Inferior parietal cortex (tissue), 1 donor: ENCODE results near the gene NRIP2.

Experiments
- DNase-seq: peaks from one replicate; pipeline ENCODE4 v3.0.0-alpha.2; 2016; ENCODE audit errors: extremely low spot score

The NRIP2 gene

DNA sequence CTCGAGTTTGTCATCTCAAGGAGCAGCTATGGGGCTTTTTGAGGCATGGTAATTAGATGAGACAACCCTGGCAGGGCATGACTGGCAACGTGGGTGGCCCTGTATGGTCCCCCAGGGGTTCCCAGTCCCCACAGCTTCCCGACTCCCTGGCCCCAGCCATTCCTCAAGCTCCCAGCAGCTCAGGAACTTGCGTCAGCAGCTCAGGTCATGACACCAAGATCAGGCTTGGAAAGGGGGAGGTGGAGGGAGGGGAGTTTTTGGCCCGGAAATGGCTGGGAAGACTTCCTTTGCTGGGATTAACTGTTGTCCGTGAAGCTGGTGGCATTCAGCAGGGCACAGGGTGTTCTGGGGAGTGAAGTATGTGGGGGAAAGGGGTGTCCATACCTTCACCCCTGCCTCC, 10.4 kb upstream of the NRIP2 start:
- DNase-seq = no peak

DNA sequence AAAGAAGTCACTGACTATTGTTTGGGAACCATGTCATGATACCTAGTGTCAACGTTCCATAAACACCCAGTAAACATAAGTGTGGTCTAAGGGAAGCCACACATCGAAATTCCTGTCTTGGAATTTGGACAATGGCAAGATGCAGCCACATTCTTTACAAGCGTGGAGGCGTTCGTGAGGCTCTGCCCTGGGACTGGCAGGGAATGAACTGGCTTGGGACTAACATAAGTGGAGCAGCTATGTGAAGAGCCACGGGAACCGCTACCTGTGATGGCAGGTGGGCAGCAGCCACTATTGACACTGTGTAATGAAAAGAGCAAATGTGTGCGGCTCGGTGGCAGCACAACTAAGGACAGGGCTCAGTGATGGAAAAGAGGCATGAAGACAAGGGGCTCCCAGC, 10.0 kb upstream of the NRIP2 start:
- no peak for DNase-seq

DNA sequence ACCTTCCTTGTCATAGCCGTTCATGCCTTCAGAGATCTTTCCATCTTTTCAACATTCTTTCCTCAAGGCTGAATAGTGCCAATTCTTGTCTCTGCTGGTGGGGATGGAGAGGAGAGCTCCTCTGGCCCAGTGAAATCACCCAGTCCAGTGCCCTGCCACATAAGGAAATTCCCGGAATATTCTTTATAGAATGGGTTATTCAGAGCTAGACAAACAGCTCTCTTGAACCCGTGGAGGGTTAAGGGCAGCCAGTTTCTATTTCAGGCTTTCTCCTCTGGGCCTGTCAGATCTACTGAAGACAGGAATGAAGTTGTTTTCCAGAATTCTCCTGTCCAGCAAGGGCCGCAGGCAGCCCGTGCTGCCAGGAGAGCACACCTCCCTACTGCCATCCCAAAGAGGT, 8.1 kb upstream of the NRIP2 start:
- DNase-seq = no peak

GRCh38 chr12:2841056-2841650, 6.3 kb upstream of the NRIP2 start:
- no peak for DNase-seq

GRCh38 chr12:2836574-2836973, 1.7 kb upstream of the NRIP2 start:
- no peak for DNase-seq

- DNase-seq = no peak
These were observed 1.0 kb upstream of the NRIP2 start for GRCh38 chr12:2835691-2836403.

- no peak for DNase-seq
These were observed 1.0 kb downstream of the NRIP2 start for GRCh38 chr12:2833810-2834209.

GRCh38 chr12:2833327-2833726, 1.5 kb downstream of the NRIP2 start:
- DNase-seq = no peak

GRCh38 chr12:2832550-2833127, 2.2 kb downstream of the NRIP2 start:
- DNase-seq = no peak

- DNase-seq = no peak
These were observed 5.6 kb downstream of the NRIP2 start for GRCh38 chr12:2829275-2829674.

DNA sequence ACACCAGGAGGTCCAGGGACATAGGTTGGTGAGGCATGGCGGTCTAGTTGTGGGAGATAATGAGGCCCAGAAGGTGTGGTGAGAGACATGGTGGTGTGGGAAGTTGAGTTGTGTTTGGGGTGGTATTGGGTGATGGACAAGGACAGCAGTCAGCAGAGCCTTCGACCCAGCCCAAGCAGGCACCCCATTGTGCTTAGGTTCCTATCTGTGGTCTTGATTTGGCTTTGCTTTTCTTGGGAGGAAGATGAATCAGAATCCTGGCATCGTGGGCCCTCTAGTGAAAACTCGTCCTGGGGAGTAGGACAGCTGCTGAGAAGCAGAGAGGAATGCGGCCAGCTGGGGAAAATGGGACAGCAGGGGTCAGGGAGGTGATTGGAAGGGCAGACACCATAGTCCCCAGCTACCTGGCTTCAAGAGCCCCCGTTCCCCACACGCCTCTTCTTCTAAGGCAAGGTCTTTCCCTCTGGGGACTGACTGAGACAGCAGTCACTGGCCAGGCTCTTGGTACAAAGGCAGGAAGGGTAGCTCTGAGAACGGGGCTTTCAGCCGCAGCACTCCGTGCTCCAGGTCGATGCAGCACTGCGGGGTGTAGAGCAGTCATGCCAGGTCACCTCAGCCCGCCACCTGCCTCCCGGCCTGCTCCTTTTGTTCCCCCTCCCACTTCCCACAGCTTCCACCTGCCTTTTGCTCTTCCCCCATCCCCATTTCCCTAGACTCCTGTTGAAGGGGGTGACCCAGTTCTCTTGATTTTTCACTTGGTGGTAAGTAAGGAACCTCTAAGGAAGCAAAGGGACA, 7.9 kb downstream of the NRIP2 start:
- no peak for DNase-seq

GRCh38 chr12:2826036-2826435, 8.8 kb downstream of the NRIP2 start:
- DNase-seq = no peak

DNA sequence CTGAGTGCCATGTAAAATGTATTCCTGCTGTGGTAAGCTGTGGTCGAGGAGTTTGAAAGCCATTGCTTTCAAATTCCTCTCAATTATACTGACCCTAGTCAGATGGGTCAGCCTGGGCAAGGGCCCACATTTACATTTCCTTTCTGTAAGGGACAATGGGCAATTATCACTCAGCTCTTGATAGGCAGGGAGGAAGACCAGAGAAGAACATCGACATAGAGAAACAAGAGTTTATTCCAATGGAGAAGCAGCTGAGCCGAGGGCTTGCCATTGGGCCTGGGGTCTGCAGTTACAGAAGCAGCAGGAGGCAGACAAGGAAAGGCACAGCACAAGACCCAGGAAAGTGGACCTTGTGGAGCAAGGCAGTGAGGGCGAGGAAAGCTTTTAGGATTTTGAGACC, 9.7 kb downstream of the NRIP2 start:
- DNase-seq = peak; percentile 30

DNA sequence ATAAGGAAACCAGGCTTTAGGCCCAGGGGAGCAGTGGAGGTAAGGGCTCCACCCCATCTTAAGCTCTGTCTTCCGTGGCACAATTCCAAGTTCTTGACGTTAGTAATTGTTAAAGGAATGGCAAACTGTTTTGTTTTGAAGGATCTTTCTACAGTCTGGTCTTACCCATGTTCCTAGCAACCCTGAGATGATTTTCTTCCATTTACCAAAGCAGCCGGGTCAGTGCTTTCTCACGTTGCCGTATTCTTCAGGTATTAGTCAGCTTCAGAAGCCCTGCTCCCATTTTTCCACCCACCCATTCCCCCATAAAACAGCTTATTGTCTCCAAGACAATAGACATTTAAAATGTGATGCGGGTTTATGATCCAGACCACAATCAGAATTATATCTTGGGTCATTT, 10.3 kb downstream of the NRIP2 start:
- DNase-seq = no peak

DNA sequence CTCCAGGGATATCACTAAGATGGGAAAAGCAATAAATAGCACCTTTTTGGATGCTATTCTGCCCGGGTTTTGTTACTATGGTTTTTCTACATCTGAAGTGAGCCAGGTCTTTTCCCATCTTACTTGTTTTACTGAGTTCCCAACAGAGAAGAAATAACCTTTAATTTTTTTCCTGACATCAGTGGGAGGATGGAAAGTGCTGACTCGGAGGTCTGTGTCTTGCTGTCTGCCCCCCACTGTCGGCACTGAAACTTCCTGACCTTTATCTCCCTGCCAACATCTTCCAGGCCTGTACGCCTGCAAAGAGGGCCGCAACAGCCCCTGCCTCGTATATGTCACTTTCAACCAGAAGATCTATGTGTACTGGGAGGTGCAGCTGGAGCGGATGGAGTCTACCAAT, 11.4 kb downstream of the NRIP2 start:
- no peak for DNase-seq

DNA sequence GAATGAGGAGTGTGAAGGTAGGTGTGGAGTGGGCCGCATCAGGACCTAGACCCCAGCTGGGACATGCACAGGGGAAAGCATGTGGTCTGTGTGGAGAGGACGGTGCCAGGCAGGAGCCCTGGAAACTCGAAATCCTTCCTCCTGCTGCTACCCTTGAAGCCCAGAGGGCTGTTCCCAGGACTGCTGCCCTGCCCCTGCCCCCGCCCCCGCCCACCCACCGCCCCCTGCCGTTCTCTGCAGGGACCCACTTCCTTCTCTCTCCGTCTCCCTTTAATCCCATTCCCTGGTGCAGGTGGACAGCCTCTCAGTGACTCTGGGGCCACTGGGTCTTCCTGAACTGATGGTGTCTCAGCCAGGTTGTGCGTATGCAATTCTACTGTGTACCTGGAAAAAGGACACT, 14.4 kb downstream of the NRIP2 start:
- no peak for DNase-seq

- no peak for DNase-seq
These were observed 15.0 kb downstream of the NRIP2 start for GRCh38 chr12:2819810-2820209.

DNA sequence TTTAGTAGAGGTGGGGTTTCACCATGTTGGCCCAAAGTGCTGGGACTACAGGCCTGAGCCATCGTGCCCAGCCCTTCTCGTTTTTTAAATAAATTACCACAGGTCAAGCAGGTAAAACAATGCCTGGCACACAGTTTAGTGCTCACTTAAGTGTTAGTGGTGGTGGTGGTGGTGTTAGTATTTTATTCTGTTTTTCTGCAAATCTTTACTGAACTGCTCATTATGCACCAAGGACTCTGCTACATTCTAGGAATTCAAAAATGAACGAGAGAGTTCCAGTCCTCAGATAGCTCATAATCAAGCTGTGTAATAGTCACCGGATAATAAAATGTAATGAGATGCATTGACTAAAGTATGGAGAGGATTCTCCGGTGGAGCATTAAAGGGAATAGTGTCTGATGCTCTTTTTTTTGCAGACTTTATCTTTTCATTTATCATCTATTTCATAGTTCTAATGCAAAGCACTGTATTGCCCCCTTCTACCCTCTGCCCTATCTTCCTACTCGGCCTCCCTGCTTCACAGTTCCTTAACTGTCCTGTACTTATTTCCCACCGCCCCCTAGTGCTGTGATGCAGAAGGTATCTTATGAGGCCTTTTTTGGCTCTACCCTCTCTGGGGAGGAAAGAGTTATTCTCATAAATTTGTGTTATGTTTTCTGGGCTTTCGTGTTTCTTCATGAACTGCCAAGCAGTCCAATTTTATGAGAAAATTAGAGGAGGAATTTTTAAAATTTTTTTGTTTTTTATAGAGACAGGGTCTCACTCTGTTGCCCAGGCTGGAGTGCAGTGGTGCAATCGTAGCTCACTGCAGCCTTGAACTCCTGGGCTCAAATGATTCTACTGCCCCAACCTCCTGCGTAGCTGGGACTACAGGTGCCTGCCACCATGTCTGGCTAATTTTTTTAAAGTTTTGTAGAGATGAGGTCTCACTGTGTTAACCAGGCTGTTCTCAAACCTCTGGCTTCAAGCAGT, 21.3 kb downstream of the NRIP2 start:
- peak; percentile 57 for DNase-seq

DNA sequence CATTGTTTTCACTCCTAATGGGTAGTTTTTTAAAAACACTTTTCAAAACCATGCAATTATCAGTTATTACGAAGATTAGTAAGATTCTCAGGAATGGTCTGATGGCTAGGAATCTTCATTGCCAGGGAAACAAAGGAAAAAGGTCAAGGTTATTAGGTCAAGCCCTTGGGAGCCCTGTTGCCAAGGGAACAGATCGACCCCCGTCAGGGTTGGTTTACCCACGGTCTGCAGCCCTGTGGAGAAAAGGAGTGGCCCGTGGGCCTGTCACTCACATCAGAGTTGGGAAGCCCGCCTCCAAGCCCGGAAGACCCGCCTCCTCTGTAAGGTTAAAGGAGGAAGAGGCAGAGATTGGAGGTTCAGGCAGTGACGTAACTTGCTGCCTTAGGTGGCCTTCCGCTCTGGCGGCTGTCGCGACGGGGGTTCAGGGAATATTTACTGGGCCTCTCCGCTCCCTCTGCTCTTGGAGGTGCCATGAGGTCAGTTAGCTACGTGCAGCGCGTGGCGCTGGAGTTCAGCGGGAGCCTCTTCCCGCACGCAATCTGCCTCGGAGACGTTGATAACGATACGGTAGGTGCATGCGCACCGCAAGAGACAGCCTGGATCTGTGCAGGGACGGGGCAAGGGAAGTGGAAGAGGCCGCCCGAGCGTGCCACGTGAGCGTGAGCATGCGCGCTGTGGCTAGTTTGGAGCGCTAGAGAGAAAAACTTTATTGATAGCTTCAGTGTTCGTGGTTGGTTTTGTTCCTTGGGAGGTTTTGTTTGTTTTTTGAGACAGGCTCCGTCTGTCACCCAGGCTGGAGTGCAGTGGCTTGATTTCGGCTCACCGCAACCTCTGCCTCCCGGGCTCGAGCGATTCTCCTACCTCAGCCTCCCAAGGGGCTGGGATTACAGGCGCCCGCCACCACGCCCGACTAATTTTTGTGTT, 22.3 kb downstream of the NRIP2 start, which contains the start of gene ITFG2:
Gene ITFG2 (plus strand): TSS at position 379 of the 924 bp plus-strand sequence. CDS start 93 bp downstream, at position 472.
- peak; percentile 99 for DNase-seq

DNA sequence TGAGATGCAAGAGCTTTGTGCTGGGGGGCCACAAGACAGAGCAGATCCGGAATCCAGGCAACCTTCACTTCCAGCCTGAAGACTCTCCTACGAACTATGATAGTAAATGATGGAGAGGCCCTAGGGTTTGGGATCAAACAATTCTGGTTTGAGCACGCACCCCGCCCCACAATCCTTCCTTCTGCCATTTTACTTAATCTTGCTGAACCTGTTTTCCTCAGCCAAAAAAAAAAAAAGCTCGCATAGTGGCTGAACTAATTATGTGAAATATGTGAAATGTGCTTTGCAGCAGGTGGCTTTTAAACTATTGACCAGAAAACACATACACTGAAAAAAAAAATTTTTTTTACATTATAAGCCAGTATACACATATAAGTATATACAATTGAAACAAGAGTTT, 23.0 kb downstream of the NRIP2 start:
- no peak for DNase-seq
